Measurements from ENCODE around the gene FAM9C.

DNA sequence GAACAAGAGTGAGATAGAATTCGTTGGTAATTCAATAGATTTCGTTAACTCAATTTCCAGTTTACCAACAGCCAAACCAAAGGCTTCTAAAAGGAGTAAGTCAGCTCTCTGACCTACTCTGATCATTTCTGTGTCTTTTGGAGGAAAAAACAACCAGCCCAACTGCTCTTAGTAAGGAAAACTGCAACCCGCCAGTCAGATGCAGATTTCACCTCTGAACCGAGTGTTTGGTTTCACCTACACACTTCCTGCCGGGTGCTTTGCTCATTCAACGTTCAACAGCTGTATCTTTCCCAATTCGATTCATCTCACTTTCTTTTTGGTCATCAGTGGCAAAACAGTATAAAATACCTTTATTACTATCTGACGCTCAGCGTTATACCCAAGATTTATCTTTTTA, 45.0 kb downstream of the FAM9C start:
- TF ChIP-seq, protein P1, sequence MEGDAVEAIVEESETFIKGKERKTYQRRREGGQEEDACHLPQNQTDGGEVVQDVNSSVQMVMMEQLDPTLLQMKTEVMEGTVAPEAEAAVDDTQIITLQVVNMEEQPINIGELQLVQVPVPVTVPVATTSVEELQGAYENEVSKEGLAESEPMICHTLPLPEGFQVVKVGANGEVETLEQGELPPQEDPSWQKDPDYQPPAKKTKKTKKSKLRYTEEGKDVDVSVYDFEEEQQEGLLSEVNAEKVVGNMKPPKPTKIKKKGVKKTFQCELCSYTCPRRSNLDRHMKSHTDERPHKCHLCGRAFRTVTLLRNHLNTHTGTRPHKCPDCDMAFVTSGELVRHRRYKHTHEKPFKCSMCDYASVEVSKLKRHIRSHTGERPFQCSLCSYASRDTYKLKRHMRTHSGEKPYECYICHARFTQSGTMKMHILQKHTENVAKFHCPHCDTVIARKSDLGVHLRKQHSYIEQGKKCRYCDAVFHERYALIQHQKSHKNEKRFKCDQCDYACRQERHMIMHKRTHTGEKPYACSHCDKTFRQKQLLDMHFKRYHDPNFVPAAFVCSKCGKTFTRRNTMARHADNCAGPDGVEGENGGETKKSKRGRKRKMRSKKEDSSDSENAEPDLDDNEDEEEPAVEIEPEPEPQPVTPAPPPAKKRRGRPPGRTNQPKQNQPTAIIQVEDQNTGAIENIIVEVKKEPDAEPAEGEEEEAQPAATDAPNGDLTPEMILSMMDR (IDR thresholded peaks at IDR 0.05), result no peak
- TF ChIP-seq POLR2A (IDR thresholded peaks at IDR 0.05), result no peak

Data from heart left ventricle (tissue), 13 donors.